ENCODE measurements around the gene RIPPLY3. TPM values are rescaled to one million over a fixed set of nuclear protein-coding genes. Genes with fewer than 3 reads are reported as not detected.
A peak's percentile ranks its signal among the peaks of the same experiment; 100 is the strongest.
"Not testable (repeated sequence)": the region's sequence is repeated elsewhere in the genome, so short reads cannot be mapped to it uniquely, and the experiment has no call there.

The RIPPLY3 gene
- total RNA-seq, 1 donor from 2014 or later, result not detected

DNA sequence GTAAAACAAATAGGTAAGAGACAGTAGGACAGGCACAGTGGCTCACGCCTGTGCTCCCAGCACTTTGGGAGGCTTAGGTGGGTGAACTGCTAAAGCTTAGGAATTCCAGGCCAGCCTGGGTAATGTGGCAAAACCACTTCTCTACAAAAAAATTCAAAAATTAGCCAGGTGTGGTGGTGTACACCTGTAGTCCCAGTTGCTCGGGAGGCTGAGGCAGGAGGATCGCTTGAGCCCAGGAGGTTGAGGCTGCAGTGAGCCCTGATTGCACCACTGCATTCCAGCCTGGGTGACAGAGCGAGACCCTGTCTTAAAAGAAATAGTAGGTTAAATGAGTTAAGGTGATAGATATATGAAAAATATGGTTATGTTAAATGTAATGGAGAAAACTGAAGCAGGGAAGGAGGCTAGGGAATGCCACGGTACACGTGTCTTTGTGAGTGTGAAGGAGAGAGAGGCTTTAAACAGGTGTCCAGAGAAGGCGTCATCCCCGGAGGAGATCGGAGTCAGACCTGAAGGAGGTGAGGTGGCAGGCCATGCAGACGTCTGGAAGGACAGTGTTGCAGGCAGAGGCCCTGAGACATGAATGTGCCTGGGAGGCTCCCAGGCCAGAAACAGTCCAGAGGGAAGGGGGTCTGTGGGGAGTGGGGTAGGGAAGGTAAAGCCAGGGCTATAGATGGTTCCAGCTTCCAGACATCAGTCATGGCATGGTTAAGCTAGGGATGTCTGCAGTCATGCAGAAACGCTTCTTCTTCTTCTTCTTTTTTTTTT is 7.2 kb upstream of the RIPPLY3 start:
- FAIRE-seq (no peak), DNase-seq (ENCODE audit: low read depth) (no peak)
- no peak overlapping the region for H3K9ac ChIP-seq (ENCODE audit: low read length)
- no peak for TF ChIP-seq EZH2 (IDR thresholded peaks at IDR 0.05; ENCODE audit: insufficient read depth, low read length)
- TF ChIP-seq, protein P1, sequence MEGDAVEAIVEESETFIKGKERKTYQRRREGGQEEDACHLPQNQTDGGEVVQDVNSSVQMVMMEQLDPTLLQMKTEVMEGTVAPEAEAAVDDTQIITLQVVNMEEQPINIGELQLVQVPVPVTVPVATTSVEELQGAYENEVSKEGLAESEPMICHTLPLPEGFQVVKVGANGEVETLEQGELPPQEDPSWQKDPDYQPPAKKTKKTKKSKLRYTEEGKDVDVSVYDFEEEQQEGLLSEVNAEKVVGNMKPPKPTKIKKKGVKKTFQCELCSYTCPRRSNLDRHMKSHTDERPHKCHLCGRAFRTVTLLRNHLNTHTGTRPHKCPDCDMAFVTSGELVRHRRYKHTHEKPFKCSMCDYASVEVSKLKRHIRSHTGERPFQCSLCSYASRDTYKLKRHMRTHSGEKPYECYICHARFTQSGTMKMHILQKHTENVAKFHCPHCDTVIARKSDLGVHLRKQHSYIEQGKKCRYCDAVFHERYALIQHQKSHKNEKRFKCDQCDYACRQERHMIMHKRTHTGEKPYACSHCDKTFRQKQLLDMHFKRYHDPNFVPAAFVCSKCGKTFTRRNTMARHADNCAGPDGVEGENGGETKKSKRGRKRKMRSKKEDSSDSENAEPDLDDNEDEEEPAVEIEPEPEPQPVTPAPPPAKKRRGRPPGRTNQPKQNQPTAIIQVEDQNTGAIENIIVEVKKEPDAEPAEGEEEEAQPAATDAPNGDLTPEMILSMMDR (IDR thresholded peaks at IDR 0.05; ENCODE audit: insufficient read depth, low read depth, low read length), result no peak
- no peaks in the 10 kb centered on the region for H3K9me3 ChIP-seq (ENCODE audit: insufficient read depth, low read depth, low read length)
- H3K79me2 ChIP-seq (ENCODE audit: insufficient read depth, low read length), result no peaks in the 10 kb centered on the region
- H3K36me3 ChIP-seq (ENCODE audit: insufficient read depth, low read length), result no peaks in the 10 kb centered on the region
- H3K27ac ChIP-seq (ENCODE audit: low read depth, low read length), result no peak overlapping the region
- Mint-ChIP-seq H3K9me3 (ENCODE audit: unreplicated experiment) (no peaks in the 10 kb centered on the region), H3K4me3 (ENCODE audit: unreplicated experiment) (no peak overlapping the region), H3K27ac (ENCODE audit: unreplicated experiment) (no peak overlapping the region), H3K27me3 (ENCODE audit: low read depth, unreplicated experiment) (peaks cover 16% of the 10 kb centered on the region), H3K36me3 (ENCODE audit: low read depth, unreplicated experiment) (no peaks in the 10 kb centered on the region), H3K4me1 (ENCODE audit: low read depth, unreplicated experiment) (no peaks in the 10 kb centered on the region)
- no peaks in the 10 kb centered on the region for H4K20me1 ChIP-seq (ENCODE audit: insufficient read depth, low read length)
- no peak overlapping the region for H3K4me3 ChIP-seq (ENCODE audit: insufficient read depth, low read depth, low read length)
- H3K27me3 ChIP-seq (ENCODE audit: insufficient read depth, low read length), result no peaks in the 10 kb centered on the region
- H3K4me2 ChIP-seq (ENCODE audit: low read length), result no peak overlapping the region
- no peak overlapping the region for H2AFZ ChIP-seq (ENCODE audit: low read depth, low read length)
- H3K4me1 ChIP-seq (ENCODE audit: insufficient read depth, low read length), result no peaks in the 10 kb centered on the region

DNA sequence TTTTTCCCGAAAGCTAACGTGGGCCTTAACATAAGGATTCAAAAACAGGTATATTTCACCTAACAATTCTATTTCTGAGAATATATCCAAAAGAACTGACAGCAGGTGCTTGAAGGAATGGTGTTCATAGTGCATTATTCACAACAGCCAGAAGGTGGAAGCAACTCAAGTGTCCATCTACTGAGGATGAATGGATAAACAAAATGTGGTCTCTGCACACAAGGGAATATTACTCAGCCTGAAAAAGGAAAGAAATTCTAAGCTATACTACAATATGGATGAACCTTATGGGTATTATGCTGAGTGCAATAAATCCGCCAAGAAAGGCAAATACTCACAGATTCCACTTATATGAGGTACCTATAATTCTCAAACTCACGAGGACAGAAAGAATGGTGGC is 6.1 kb upstream of the RIPPLY3 start:
- H3K9me3 Mint-ChIP-seq (ENCODE audit: unreplicated experiment), result no peaks in the 10 kb centered on the region
- no peak overlapping the region for H3K9ac ChIP-seq (ENCODE audit: low read length)
- H3K4me3 Mint-ChIP-seq (ENCODE audit: unreplicated experiment), result no peak overlapping the region
- H3K36me3 ChIP-seq (ENCODE audit: insufficient read depth, low read length), result no peaks in the 10 kb centered on the region
- no peaks in the 10 kb centered on the region for H3K4me1 Mint-ChIP-seq (ENCODE audit: low read depth, unreplicated experiment)
- no peaks in the 10 kb centered on the region for H4K20me1 ChIP-seq (ENCODE audit: insufficient read depth, low read length)
- H3K9me3 ChIP-seq (ENCODE audit: insufficient read depth, low read depth, low read length), result no peaks in the 10 kb centered on the region
- H3K36me3 Mint-ChIP-seq (ENCODE audit: low read depth, unreplicated experiment), result no peaks in the 10 kb centered on the region
- DNase-seq (ENCODE audit: low read depth) (no peak), FAIRE-seq (no peak)
- H3K27me3 Mint-ChIP-seq (ENCODE audit: low read depth, unreplicated experiment), result peaks cover 13% of the 10 kb centered on the region
- H3K79me2 ChIP-seq (ENCODE audit: insufficient read depth, low read length), result no peaks in the 10 kb centered on the region
- no peaks in the 10 kb centered on the region for H3K4me1 ChIP-seq (ENCODE audit: insufficient read depth, low read length)
- H3K27ac ChIP-seq (ENCODE audit: low read depth, low read length), result no peak overlapping the region
- no peak for TF ChIP-seq EZH2 (IDR thresholded peaks at IDR 0.05; ENCODE audit: insufficient read depth, low read length)
- TF ChIP-seq, protein P1 (IDR thresholded peaks at IDR 0.05; ENCODE audit: insufficient read depth, low read depth, low read length), result peak; percentile 5
- no peak overlapping the region for H3K27ac Mint-ChIP-seq (ENCODE audit: unreplicated experiment)
- peaks cover under 1% of the 10 kb centered on the region for H3K27me3 ChIP-seq (ENCODE audit: insufficient read depth, low read length)
- no peak overlapping the region for H2AFZ ChIP-seq (ENCODE audit: low read depth, low read length)
- no peak overlapping the region for H3K4me3 ChIP-seq (ENCODE audit: insufficient read depth, low read depth, low read length)
- H3K4me2 ChIP-seq (ENCODE audit: low read length), result no peak overlapping the region

DNA sequence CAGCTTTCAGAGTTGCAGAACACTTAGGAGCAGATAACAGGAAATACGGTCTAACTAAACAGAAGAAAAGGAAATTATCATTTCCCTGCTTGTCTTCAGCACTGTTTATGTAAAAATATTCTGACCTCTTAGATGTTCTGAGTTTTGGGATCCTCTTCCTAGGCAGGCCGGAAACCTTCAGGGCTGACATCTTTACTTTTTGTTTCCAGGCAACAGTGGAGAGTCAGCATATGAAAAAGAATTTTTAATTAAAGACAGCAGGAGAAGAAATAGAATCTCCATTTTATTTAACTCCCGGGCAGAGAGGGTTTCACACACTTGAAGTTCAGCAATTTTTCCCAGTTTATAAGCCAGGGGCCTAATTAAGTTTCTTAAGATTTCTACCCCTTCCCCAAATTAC is 5.1 kb upstream of the RIPPLY3 start:
- H3K27ac ChIP-seq (ENCODE audit: low read depth, low read length), result no peak overlapping the region
- H3K4me3 ChIP-seq (ENCODE audit: insufficient read depth, low read depth, low read length), result no peak overlapping the region
- no peak for DNase-seq (ENCODE audit: low read depth)
- H3K4me2 ChIP-seq (ENCODE audit: low read length), result no peak overlapping the region
- no peak overlapping the region for H3K9ac ChIP-seq (ENCODE audit: low read length)
- Mint-ChIP-seq H3K9me3 (ENCODE audit: unreplicated experiment) (no peaks in the 10 kb centered on the region), H3K36me3 (ENCODE audit: low read depth, unreplicated experiment) (no peaks in the 10 kb centered on the region), H3K27ac (ENCODE audit: unreplicated experiment) (no peak overlapping the region), H3K4me3 (ENCODE audit: unreplicated experiment) (no peak overlapping the region), H3K27me3 (ENCODE audit: low read depth, unreplicated experiment) (peaks cover 13% of the 10 kb centered on the region), H3K4me1 (ENCODE audit: low read depth, unreplicated experiment) (no peaks in the 10 kb centered on the region)
- H2AFZ ChIP-seq (ENCODE audit: low read depth, low read length), result no peak overlapping the region
- no peaks in the 10 kb centered on the region for H3K4me1 ChIP-seq (ENCODE audit: insufficient read depth, low read length)
- H3K36me3 ChIP-seq (ENCODE audit: insufficient read depth, low read length), result no peaks in the 10 kb centered on the region
- no peaks in the 10 kb centered on the region for H3K9me3 ChIP-seq (ENCODE audit: insufficient read depth, low read depth, low read length)
- peaks cover 8% of the 10 kb centered on the region for H3K27me3 ChIP-seq (ENCODE audit: insufficient read depth, low read length)
- H3K79me2 ChIP-seq (ENCODE audit: insufficient read depth, low read length), result no peaks in the 10 kb centered on the region
- no peak for TF ChIP-seq EZH2 (IDR thresholded peaks at IDR 0.05; ENCODE audit: insufficient read depth, low read length)
- TF ChIP-seq, protein P1 (IDR thresholded peaks at IDR 0.05; ENCODE audit: insufficient read depth, low read depth, low read length), result no peak
- H4K20me1 ChIP-seq (ENCODE audit: insufficient read depth, low read length), result no peaks in the 10 kb centered on the region
- no peak for FAIRE-seq

DNA sequence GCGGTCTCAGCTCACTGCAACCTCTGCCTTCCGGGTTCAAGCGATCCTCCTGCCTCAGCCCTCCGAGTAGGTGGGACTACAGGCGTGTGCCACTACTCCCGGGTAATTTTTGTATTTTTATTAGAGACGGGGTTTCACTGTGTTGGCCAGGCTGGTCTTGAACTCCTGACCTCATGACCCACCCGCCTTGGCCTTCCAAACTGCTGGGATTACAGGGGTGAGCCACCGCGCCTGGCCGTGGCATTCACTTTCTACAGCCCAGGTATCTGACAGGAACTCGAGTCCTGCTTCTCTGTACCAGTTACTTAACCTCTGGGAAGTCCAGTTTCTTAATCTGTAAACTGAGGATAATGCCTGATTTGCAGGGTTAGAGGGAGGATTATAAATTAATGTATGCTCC is 3.7 kb upstream of the RIPPLY3 start:
- H4K20me1 ChIP-seq (ENCODE audit: insufficient read depth, low read length); H2AFZ ChIP-seq (ENCODE audit: low read depth, low read length); H3K9ac ChIP-seq (ENCODE audit: low read length); H3K4me1 ChIP-seq (ENCODE audit: insufficient read depth, low read length); H3K79me2 ChIP-seq (ENCODE audit: insufficient read depth, low read length); H3K9me3 ChIP-seq (ENCODE audit: insufficient read depth, low read depth, low read length); H3K4me2 ChIP-seq (ENCODE audit: low read length); H3K4me3 Mint-ChIP-seq (ENCODE audit: unreplicated experiment); H3K27ac ChIP-seq (ENCODE audit: low read depth, low read length); H3K4me1 Mint-ChIP-seq (ENCODE audit: low read depth, unreplicated experiment); H3K9me3 Mint-ChIP-seq (ENCODE audit: unreplicated experiment); H3K36me3 ChIP-seq (ENCODE audit: insufficient read depth, low read length); H3K36me3 Mint-ChIP-seq (ENCODE audit: low read depth, unreplicated experiment); H3K27ac Mint-ChIP-seq (ENCODE audit: unreplicated experiment); H3K4me3 ChIP-seq (ENCODE audit: insufficient read depth, low read depth, low read length); DNase-seq (ENCODE audit: low read depth); FAIRE-seq: not testable (repeated sequence)
- H3K27me3 Mint-ChIP-seq (ENCODE audit: low read depth, unreplicated experiment), result peaks cover 20% of the 10 kb centered on the region
- H3K27me3 ChIP-seq (ENCODE audit: insufficient read depth, low read length), result peaks cover 12% of the 10 kb centered on the region
